ENCODE measurements around the gene CLDN15.

DNA sequence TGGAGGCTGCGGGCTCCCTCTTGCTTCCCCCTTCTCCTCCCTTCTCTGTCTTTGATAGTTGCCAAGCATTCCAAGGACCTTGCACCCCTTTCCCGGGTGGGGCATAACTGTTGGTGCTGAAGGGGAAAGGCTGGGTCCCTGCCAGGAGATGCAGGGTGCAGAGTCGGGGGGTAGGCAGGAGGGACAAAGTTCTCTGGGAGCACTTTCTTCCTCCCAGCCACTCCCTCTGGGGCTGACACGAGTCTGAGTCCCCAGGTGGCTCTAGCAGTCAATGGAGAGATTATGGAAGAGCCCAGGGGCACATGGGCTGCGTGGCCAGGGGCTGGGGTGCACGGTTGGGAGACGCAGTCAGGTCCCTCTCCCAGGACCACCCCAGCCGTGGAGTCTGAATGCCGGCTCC is 2.1 kb downstream of the CLDN15 start:
- TF ChIP-seq POLR2AphosphoS5 (IDR thresholded peaks at IDR 0.05) (no peak), CTCF (IDR thresholded peaks at IDR 0.05) (no peak), POLR2A (IDR thresholded peaks at IDR 0.05) (no peak)

Measured in suprapubic skin (tissue), 4 donors.